Gastrocnemius medialis (tissue), 4 donors: ENCODE results near the gene CSF1.

Experiments used
- POLR2A ChIP-seq, 2 donors: fragments of 450-650 bp; IDR thresholded peaks; one replicate each; pipeline ENCODE4 v1.6.1; 2017; ENCODE audit warnings: antibody characterized with exemption in 2 of 2, mild to moderate bottlenecking in 2 of 2, moderate library complexity in 2 of 2
- TF ChIP-seq, protein P1 (sequence below), 5 experiments: fragments of 450-650 bp in 3 of 5; fragments of 200-600 bp in 2 of 5; sonication (generic) in 2 of 5; IDR thresholded peaks in 4 of 5; conservative IDR thresholded peaks in 1 of 5; 1 replicate in 4 of 5; 2 replicates in 1 of 5; pipeline ENCODE4 v1.5.1; 2016 to 2019; ENCODE audit warnings: antibody characterized with exemption in 5 of 5, mild to moderate bottlenecking in 3 of 5, moderate library complexity in 3 of 5

DNA sequence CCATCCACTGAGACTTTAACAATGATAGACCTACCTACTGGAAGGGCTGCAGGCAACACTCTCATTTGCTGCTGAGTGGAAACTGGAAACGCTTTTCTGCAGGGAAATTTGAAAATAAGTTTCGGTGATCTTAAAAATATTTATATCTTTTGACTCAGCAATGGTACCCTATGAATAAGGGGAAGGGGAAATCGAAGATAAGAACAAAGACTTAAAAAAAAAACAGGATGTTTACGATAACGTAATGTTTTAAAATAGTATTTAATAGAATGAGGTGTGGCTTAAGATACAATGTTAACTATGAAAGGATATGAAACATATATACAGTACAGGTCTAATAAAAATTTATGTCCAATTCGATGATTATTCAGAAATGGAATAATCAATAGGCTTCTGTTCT, 34.8 kb upstream of the CSF1 start:
- TF ChIP-seq, protein P1, sequence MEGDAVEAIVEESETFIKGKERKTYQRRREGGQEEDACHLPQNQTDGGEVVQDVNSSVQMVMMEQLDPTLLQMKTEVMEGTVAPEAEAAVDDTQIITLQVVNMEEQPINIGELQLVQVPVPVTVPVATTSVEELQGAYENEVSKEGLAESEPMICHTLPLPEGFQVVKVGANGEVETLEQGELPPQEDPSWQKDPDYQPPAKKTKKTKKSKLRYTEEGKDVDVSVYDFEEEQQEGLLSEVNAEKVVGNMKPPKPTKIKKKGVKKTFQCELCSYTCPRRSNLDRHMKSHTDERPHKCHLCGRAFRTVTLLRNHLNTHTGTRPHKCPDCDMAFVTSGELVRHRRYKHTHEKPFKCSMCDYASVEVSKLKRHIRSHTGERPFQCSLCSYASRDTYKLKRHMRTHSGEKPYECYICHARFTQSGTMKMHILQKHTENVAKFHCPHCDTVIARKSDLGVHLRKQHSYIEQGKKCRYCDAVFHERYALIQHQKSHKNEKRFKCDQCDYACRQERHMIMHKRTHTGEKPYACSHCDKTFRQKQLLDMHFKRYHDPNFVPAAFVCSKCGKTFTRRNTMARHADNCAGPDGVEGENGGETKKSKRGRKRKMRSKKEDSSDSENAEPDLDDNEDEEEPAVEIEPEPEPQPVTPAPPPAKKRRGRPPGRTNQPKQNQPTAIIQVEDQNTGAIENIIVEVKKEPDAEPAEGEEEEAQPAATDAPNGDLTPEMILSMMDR (IDR thresholded peaks at IDR 0.05 in 4 of 5, conservative IDR thresholded peaks at IDR 0.05 in 1 of 5): no peak
- no peak for TF ChIP-seq POLR2A (IDR thresholded peaks at IDR 0.05)
